ENCODE measurements around the gene WDR46.

- TF ChIP-seq CTCF (IDR thresholded peaks at IDR 0.05) (no peak), POLR2A (IDR thresholded peaks at IDR 0.05) (no peak)
Measured at GRCh38 chr6:33330736-33331135, 41.7 kb upstream of the WDR46 start.

Data from heart left ventricle (tissue), 13 donors.